Fibroblast of mammary gland (primary cell): ENCODE results near the gene FAM184B.

Experiments
- DNase-seq: peaks from one replicate; pipeline ENCODE4 v3.0.0-alpha.2; 2010; ENCODE audit warnings: low read depth
- H3K4me3 ChIP-seq: 2 replicates; pipeline ENCODE4 v1.5.1; 2011; ENCODE audit warnings: low read depth, mild to moderate bottlenecking, low read length, moderate library complexity; ENCODE audit not compliant: control insufficient read depth
- TF ChIP-seq, protein P1 (sequence below): conservative IDR thresholded peaks from 2 replicates; pipeline ENCODE4 v1.5.1; 2011; ENCODE audit warnings: low read depth, low read length, inconsistent platforms; ENCODE audit not compliant: control insufficient read depth, insufficient read depth

FAM184B gene

DNA sequence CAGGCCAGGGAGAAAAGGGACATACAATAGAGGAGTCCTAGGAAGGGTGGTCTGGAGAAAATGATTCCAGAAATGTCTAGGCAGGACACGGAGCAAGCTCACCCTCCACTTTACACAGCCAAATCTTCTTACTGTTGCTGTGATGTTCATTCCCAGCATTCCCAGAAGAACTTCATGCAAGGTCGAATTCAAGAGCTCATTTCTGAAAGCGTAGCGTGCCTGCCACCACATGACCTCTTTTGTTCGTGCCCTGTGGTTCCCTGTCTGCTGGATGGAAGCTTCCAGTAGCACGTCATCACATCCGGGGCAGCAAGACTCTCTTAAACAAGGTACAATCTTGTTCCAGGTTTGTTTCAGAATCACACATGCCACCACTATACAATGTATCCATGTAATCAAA, 57.8 kb downstream of the FAM184B start:
- DNase-seq: no peak
- no peak overlapping the region for H3K4me3 ChIP-seq
- TF ChIP-seq, protein P1, sequence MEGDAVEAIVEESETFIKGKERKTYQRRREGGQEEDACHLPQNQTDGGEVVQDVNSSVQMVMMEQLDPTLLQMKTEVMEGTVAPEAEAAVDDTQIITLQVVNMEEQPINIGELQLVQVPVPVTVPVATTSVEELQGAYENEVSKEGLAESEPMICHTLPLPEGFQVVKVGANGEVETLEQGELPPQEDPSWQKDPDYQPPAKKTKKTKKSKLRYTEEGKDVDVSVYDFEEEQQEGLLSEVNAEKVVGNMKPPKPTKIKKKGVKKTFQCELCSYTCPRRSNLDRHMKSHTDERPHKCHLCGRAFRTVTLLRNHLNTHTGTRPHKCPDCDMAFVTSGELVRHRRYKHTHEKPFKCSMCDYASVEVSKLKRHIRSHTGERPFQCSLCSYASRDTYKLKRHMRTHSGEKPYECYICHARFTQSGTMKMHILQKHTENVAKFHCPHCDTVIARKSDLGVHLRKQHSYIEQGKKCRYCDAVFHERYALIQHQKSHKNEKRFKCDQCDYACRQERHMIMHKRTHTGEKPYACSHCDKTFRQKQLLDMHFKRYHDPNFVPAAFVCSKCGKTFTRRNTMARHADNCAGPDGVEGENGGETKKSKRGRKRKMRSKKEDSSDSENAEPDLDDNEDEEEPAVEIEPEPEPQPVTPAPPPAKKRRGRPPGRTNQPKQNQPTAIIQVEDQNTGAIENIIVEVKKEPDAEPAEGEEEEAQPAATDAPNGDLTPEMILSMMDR: no peak

DNA sequence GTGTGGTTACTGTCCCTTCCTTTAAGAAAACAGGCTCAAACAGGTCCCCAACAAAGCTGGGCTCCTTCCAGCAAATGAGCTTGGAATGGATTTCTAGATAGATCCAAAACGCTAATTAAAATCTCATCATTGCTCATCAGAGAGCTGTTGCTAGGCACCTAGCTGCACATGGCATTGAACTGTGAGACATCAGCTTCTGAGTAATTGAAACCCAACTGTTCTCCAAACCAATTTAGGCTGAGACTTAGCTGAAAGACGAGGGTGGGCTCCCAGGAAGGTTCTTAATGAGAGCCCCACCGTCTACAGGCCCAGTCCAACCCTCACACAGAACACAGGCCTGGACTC, 59.1 kb downstream of the FAM184B start:
- no peak overlapping the region for H3K4me3 ChIP-seq
- TF ChIP-seq, protein P1: no peak

DNA sequence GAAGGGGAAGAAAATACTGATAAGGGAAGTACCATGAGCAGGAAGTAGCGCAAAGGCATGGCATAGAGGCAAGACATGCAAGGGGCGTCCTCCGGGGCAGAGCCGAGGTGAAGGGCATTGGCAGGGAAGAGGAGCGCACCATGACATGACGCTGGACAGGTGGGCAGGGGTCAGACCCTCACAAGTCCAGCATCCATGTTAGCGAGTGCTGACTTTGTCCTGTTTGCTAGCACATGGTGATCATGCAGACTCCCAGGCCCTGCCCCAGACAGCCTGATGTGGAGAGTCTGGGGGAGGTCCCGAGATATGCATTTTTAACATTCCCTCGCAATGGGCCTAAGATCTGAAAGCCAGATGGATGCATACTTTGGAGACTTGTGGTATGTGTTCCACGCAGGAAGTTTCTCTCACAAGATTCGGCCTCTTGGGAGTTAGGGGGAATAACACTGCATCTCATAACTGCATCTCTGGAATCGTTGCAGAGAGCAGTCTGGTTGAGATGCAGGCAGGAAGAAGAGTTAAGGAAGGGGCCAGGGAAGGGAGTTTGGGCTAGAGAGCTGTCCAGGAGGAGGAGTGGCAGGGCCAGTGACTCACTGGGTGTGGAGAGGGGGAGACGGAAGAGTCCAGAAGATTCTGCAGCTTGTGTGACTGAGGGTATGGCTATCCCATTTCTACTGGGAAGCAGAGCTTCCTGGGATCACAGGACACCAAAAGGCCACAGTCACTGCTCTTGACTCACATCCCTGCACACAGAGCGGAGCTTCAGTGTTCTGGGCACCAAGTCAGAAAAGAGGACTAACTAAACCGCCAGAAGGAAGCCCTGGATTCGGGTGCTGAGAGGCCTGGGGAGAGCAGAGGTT, 59.7 kb downstream of the FAM184B start:
- H3K4me3 ChIP-seq: no peak overlapping the region
- DNase-seq: peak; percentile 53
- TF ChIP-seq, protein P1: no peak

More for the DNA sequence above, 59.1 kb downstream of the FAM184B start:
- DNase-seq: peak; percentile 23

DNA sequence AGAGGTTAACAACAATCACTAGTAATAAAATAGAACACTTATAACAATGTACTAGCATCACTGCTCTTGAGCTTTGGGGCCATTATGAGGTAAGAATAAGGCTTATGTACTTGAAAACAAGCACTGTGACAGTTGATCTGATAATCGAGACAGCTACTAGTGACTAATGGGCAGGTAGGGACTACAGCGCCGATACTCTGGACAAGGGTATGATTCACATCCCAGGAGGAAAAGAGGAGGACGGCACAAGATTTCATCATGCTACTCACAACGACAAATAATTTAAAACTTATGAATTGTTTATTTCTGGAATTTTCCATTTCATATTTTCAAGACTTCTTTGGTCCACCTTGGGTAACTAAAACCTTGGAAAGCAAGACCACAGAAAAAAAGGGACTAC, 62.3 kb downstream of the FAM184B start:
- TF ChIP-seq, protein P1: no peak
- DNase-seq: peak; percentile 8
- H3K4me3 ChIP-seq: no peak overlapping the region

DNA sequence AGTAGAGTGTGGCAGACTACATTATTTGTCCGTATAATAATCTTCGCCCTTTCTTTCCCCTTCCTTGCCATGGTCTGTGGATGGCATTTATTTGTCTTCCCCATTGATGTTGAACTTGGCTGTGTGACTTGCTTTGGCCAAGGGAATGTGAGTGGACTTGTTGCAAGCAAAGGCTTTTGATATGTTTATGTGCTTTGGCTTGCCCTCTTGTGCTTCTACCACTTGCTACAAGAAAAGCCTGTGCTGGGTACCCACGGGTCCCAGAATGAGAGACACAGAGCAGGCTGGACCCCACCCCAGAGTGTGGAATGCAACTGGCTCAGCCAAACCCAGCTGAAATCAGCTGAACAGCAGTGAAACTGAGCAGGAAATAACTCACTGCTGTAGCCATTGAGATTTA, 63.0 kb downstream of the FAM184B start:
- TF ChIP-seq, protein P1: no peak
- no peak for DNase-seq
- H3K4me3 ChIP-seq: no peak overlapping the region

DNA sequence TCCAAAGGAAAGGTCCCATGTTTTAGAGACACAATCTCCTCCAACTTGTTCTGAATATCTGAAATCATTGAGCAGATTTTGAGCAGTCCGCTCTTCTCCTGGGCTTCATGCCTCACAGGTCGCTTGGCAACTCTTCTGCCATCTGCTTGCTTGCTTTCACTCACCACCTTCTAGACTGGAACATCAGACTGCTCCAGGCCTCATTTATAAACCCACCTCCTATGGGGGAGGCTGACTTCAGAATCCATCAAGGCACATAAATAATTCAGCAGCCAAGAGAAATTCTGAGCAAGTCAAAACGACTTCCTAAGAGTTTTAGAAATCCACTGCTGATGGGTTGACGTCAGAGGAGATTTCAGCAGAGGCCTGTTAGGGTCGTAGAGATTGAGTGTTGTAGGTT, 64.1 kb downstream of the FAM184B start:
- TF ChIP-seq, protein P1: no peak
- H3K4me3 ChIP-seq: no peak overlapping the region
- no peak for DNase-seq
